ENCODE results near the gene CHST3. TPM values are rescaled to one million over a fixed set of nuclear protein-coding genes. Genes with fewer than 3 reads are reported as not detected.

CHST3 gene
- total RNA-seq, 2 donors from 2014 or later = 12.9 to 40.8 TPM

DNA sequence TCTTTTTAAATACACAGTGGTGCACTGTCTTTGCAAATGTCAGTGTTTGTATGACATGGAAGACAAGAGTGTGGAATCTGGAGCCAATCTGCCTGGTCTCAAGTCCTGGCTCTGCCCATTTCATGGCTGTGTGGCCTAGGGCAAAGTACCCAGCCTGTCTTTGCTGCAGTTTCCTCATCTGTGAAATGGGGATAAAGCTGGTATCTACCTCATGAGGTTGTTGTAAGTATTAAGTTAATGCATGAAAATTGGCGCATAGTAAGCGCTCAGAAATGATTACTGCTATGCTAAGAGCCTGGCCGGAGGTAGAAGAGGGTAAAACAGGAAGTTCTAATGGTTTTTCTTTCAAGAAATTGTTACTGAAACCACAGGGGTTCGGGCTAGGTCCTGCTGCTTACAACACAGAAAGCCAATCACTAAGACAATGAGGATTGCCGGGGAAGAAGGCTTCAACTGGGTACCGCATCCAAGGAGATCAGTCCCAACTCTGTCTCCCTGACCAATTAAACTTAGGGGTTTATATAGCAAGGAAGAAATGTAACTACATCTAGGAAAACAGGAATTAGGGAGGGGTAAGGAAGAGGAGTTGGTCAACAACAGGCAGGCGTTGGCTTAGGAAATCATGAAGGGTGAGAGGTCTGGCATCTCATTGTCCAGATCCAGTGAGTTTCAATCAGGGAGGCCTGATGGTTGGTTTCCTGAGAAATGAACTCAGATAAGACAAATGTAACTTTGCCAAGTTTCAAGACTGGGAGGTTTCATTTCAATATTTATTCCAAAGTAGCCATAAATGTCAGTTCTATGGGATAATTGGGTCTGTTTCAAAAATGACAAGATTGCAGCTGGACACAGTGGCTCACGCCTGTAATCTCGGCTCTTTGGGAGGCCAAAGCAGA is 57.0 kb downstream of the CHST3 start:
- 82 to 87% methylated on average over 6 to 9 of the region's 9 CpGs for WGBS, 2 experiments (ENCODE audit: insufficient coverage in 1 of 2, insufficient read length in 1 of 2)
- Histone ChIP-seq H3K27me3 (ENCODE audit: control insufficient read depth, insufficient read depth, low read length, poor library complexity, severe bottlenecking) (no peaks in the 10 kb centered on the region), H3K9ac (ENCODE audit: extremely low read depth, low read length, poor library complexity, severe bottlenecking) (no peak overlapping the region), H3K27ac (ENCODE audit: low read depth, low read length) (no peak overlapping the region), H3K4me1 (ENCODE audit: control insufficient read depth, insufficient read depth, low read length) (peaks cover 4% of the 10 kb centered on the region), H3K9me3 (ENCODE audit: control insufficient read depth, low read length) (no peaks in the 10 kb centered on the region), H3K4me3 (ENCODE audit: low read length) (no peak overlapping the region), H3K36me3 (ENCODE audit: control insufficient read depth, insufficient read depth, low read length) (no peaks in the 10 kb centered on the region)
- H3K4me3 Mint-ChIP-seq = no peak overlapping the region
- no peak for DNase-seq
- peaks cover 2% of the 10 kb centered on the region for H3K27me3 Mint-ChIP-seq (ENCODE audit: insufficient read depth)
- no peak overlapping the region for H3K27ac Mint-ChIP-seq
- TF ChIP-seq, protein P1, sequence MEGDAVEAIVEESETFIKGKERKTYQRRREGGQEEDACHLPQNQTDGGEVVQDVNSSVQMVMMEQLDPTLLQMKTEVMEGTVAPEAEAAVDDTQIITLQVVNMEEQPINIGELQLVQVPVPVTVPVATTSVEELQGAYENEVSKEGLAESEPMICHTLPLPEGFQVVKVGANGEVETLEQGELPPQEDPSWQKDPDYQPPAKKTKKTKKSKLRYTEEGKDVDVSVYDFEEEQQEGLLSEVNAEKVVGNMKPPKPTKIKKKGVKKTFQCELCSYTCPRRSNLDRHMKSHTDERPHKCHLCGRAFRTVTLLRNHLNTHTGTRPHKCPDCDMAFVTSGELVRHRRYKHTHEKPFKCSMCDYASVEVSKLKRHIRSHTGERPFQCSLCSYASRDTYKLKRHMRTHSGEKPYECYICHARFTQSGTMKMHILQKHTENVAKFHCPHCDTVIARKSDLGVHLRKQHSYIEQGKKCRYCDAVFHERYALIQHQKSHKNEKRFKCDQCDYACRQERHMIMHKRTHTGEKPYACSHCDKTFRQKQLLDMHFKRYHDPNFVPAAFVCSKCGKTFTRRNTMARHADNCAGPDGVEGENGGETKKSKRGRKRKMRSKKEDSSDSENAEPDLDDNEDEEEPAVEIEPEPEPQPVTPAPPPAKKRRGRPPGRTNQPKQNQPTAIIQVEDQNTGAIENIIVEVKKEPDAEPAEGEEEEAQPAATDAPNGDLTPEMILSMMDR (conservative IDR thresholded peaks at IDR 0.05) = no peak
- peaks cover 11% of the 10 kb centered on the region for H3K4me1 Mint-ChIP-seq
- no peaks in the 10 kb centered on the region for H3K36me3 Mint-ChIP-seq (ENCODE audit: low read depth)
- no peaks in the 10 kb centered on the region for H3K9me3 Mint-ChIP-seq

- Mint-ChIP-seq H3K27ac (no peak overlapping the region), H3K9me3 (no peaks in the 10 kb centered on the region), H3K4me1 (peaks cover 11% of the 10 kb centered on the region), H3K4me3 (no peak overlapping the region), H3K36me3 (ENCODE audit: low read depth) (no peaks in the 10 kb centered on the region), H3K27me3 (ENCODE audit: insufficient read depth) (peaks cover 2% of the 10 kb centered on the region)
- DNase-seq = no peak
- Histone ChIP-seq H3K36me3 (ENCODE audit: control insufficient read depth, insufficient read depth, low read length) (no peaks in the 10 kb centered on the region), H3K9me3 (ENCODE audit: control insufficient read depth, low read length) (no peaks in the 10 kb centered on the region), H3K27ac (ENCODE audit: low read depth, low read length) (no peak overlapping the region), H3K4me3 (ENCODE audit: low read length) (no peak overlapping the region), H3K4me1 (ENCODE audit: control insufficient read depth, insufficient read depth, low read length) (peaks cover 2% of the 10 kb centered on the region), H3K9ac (ENCODE audit: extremely low read depth, low read length, poor library complexity, severe bottlenecking) (no peak overlapping the region), H3K27me3 (ENCODE audit: control insufficient read depth, insufficient read depth, low read length, poor library complexity, severe bottlenecking) (no peaks in the 10 kb centered on the region)
- TF ChIP-seq, protein P1 (conservative IDR thresholded peaks at IDR 0.05) = no peak
- 88 to 99% methylated on average over 5 to 6 of the region's 6 CpGs for WGBS, 2 experiments (ENCODE audit: insufficient coverage in 1 of 2, insufficient read length in 1 of 2)
These were observed 58.0 kb downstream of the CHST3 start for GRCh38 chr10:72022228-72022627.

GRCh38 chr10:72024596-72024995 is 60.4 kb downstream of the CHST3 start:
- Histone ChIP-seq H3K4me1 (ENCODE audit: control insufficient read depth, insufficient read depth, low read length) (no peaks in the 10 kb centered on the region), H3K9me3 (ENCODE audit: control insufficient read depth, low read length) (no peaks in the 10 kb centered on the region), H3K27me3 (ENCODE audit: control insufficient read depth, insufficient read depth, low read length, poor library complexity, severe bottlenecking) (no peaks in the 10 kb centered on the region), H3K4me3 (ENCODE audit: low read length) (no peak overlapping the region), H3K9ac (ENCODE audit: extremely low read depth, low read length, poor library complexity, severe bottlenecking) (no peak overlapping the region), H3K36me3 (ENCODE audit: control insufficient read depth, insufficient read depth, low read length) (no peaks in the 10 kb centered on the region), H3K27ac (ENCODE audit: low read depth, low read length) (no peak overlapping the region)
- no peaks in the 10 kb centered on the region for H3K36me3 Mint-ChIP-seq (ENCODE audit: low read depth)
- H3K27me3 Mint-ChIP-seq (ENCODE audit: insufficient read depth) = no peaks in the 10 kb centered on the region
- no peaks in the 10 kb centered on the region for H3K4me1 Mint-ChIP-seq
- no peak overlapping the region for H3K4me3 Mint-ChIP-seq
- no peak overlapping the region for H3K27ac Mint-ChIP-seq
- DNase-seq = no peak
- H3K9me3 Mint-ChIP-seq = no peaks in the 10 kb centered on the region
- TF ChIP-seq, protein P1 (conservative IDR thresholded peaks at IDR 0.05) = no peak
- 91 to 100% methylated on average over 2 to 4 of the region's 4 CpGs for WGBS, 2 experiments (ENCODE audit: insufficient coverage in 1 of 2, insufficient read length in 1 of 2)
